Lower leg skin (tissue), 4 donors: Measurements from ENCODE around the gene BRINP1. TPM values are rescaled to one million over a fixed set of nuclear protein-coding genes. Genes with fewer than 3 reads are reported as not detected.

Experiments used
- DNase-seq, 2 donors: peaks; one replicate each; pipeline ENCODE4 v3.0.0-alpha.2; 2019; ENCODE audit warnings: low spot score in 2 of 2
- H3K4me3 ChIP-seq: fragments of 200-600 bp; sonication (generic); 2 replicates; pipeline ENCODE4 v1.5.1; 2017; ENCODE audit warnings: mild to moderate bottlenecking, low read depth; ENCODE audit not compliant: poor library complexity, severe bottlenecking
- POLR2A ChIP-seq, 2 donors: fragments of 450-650 bp; IDR thresholded peaks; one replicate each; pipeline ENCODE4 v1.6.1; 2016 to 2017; ENCODE audit warnings: antibody characterized with exemption in 2 of 2, mild to moderate bottlenecking in 1 of 2, moderate library complexity in 1 of 2
- WGBS, 2 donors: methylation state at CpG; one replicate each; pipeline ENCODE4 v1.1.5; 2018; 5-methylcytosine and 5-hydroxymethylcytosine counted together
- intact Hi-C: fragments of 100-400 bp; cut with DNase I; formaldehyde crosslinking; loops from one replicate; pipeline ENCODE4 v1.15.0; 2023; ENCODE audit warnings: low total_unique reads
- total RNA-seq, 4 donors: library from RNA; depleted of rRNA; stranded (reverse); fragments of >200 nt; gene quantifications; one replicate each; pipeline ENCODE4 v1.1.0, GENCODE V29; 2016
- TF ChIP-seq, protein P1 (sequence below), 3 donors: fragments of 450-650 bp; IDR thresholded peaks; one replicate each; pipeline ENCODE4 v1.5.1; 2016; ENCODE audit warnings: antibody characterized with exemption in 3 of 3, mild to moderate bottlenecking in 3 of 3, moderate library complexity in 2 of 3

Gene BRINP1
- total RNA-seq, 4 donors from 2014 or later, result 0.10 to 0.16 TPM; not detected in 2

DNA sequence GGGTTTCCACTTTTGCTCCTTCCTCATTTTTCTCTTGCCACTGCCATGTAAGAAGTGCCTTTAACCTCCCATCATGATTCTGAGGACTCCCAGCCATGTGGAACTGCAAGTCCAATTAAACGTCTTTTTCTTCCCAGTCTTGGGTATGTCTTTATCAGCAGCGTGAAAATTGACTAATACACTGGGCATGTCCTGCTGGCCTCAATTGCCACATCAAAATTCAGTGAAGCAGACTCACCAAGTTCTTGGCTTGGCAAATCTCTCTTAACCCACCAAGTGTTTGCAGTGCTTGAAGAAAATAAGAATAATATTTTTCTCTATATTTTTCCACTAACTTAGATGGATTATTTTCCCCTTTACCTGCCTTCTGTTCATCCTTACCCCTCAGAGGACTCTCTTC lies 212.0 kb downstream of the BRINP1 start:
- 72 to 77% methylated on average over 2 of the region's 2 CpGs for WGBS, 2 donors
- intact Hi-C loops, result no loop called here
- H3K4me3 ChIP-seq, result no peak overlapping the region
- TF ChIP-seq, protein P1, sequence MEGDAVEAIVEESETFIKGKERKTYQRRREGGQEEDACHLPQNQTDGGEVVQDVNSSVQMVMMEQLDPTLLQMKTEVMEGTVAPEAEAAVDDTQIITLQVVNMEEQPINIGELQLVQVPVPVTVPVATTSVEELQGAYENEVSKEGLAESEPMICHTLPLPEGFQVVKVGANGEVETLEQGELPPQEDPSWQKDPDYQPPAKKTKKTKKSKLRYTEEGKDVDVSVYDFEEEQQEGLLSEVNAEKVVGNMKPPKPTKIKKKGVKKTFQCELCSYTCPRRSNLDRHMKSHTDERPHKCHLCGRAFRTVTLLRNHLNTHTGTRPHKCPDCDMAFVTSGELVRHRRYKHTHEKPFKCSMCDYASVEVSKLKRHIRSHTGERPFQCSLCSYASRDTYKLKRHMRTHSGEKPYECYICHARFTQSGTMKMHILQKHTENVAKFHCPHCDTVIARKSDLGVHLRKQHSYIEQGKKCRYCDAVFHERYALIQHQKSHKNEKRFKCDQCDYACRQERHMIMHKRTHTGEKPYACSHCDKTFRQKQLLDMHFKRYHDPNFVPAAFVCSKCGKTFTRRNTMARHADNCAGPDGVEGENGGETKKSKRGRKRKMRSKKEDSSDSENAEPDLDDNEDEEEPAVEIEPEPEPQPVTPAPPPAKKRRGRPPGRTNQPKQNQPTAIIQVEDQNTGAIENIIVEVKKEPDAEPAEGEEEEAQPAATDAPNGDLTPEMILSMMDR (IDR thresholded peaks at IDR 0.05), result no peak
- no peak for TF ChIP-seq POLR2A (IDR thresholded peaks at IDR 0.05)
- DNase-seq, result no peak

DNA sequence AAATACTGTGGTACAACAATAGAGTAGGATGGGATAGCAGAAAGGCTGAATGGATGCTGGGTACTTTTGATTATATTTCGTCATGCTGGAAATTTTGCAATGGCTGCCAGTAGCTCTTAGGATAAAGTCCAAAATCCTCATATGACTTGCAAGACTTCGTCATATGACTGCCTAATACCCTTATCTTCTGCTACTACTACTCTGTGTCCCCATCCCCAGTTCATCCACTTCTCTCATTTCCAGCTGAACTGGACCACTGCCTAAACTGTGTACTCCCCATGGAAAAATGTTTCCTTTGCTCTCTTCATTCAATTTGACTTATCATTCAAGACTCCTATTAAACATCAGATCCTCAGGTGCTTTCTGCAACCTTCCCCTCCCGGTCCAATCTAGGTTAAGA lies 212.9 kb downstream of the BRINP1 start:
- intact Hi-C loops, result no loop called here
- WGBS, 2 donors, result 76 to 81% methylated on average over 3 of the region's 3 CpGs
- TF ChIP-seq, protein P1 (IDR thresholded peaks at IDR 0.05), result no peak
- no peak for TF ChIP-seq POLR2A (IDR thresholded peaks at IDR 0.05)

DNA sequence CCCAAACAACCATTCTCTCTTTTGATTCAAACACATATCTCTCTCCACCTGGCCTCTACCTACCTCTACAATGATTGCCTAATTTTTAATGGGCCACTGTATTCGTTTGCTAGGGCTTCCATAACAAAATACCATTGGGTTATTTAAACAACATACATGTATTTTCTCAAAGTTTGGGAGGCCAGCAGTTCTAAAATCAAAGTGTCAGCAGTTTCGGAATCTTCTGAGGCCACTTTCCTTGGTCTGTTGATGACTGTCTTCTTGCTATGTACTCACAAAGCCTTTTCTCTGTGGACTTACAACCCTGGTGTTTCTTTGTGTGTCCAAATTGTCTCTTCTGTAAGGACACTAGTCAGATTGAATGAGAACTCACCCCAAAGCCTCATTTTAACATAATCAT lies 214.7 kb downstream of the BRINP1 start:
- no peak overlapping the region for H3K4me3 ChIP-seq
- TF ChIP-seq POLR2A (IDR thresholded peaks at IDR 0.05), result no peak
- TF ChIP-seq, protein P1 (IDR thresholded peaks at IDR 0.05), result no peak
- WGBS, 2 donors, result 69 to 76% methylated on average over 2 of the region's 2 CpGs
- no peak for DNase-seq
- intact Hi-C loops, result no loop called here

More for the DNA sequence above, 212.9 kb downstream of the BRINP1 start:
- no peak for DNase-seq
- no peak overlapping the region for H3K4me3 ChIP-seq

DNA sequence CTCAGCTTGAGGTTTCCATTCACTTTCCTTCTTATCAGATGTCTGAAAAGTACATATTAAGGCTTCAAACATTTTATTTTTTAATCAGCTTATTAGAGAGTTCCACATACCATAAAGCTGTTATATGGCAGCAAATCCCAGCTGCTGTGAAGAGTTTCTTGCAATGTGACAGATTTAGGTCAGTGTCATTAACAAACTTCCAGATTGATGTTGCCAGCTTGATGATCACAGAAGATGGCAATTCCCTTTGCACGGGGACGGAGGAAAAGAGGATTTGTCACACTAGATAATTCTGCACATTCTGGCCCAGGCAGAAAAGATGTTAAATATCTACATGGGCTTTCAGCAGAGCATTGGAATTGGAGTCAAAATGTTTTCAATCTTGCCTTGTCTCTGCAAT lies 215.8 kb downstream of the BRINP1 start:
- TF ChIP-seq, protein P1 (IDR thresholded peaks at IDR 0.05), result no peak
- no peak for TF ChIP-seq POLR2A (IDR thresholded peaks at IDR 0.05)
- 68 to 69% methylated on average over 2 of the region's 2 CpGs for WGBS, 2 donors
- intact Hi-C loops, result no loop called here
- no peak for DNase-seq
- H3K4me3 ChIP-seq, result no peak overlapping the region

DNA sequence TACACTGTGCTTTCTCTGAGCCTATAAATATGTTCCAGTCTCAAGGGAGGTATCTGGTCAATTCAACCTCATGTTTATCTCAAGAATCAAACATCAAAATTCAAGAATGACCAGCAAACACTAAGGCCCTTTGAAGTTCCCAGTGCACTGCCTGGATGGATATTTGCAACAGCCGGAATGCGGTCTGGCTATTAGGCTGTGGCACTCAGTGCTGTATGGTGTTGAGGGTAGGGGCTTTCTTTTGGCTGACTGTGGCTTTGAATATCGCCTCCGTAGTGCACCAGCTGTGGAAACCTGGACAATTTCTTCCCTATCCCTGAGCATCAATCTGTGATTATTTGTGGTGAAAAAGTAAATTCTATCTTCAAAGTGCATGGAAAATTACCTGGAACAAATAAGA lies 220.4 kb downstream of the BRINP1 start:
- H3K4me3 ChIP-seq, result no peak overlapping the region
- TF ChIP-seq, protein P1 (IDR thresholded peaks at IDR 0.05), result no peak
- no peak for TF ChIP-seq POLR2A (IDR thresholded peaks at IDR 0.05)
- no peak for DNase-seq
- WGBS, 2 donors, result 73 to 74% methylated on average over 4 of the region's 4 CpGs
- intact Hi-C loops, result no loop called here

DNA sequence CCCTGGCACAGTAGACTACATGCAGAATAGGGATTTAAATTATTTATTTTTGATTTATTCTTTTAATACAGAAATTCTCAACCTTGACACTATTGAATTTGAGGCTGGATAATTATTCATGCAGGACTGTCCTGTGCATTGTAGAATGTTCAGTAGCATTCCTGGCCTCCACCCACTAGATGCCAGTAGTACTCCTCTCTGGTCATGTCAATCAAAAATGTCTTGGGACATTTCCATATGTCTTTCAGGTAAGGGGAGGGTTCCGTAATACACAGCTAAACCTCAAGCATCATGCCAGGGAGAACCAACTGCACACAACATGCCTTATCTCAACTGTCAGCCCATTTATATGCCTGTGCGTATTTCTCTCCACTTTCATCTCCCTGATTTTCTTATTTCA lies 231.8 kb downstream of the BRINP1 start:
- no peak overlapping the region for H3K4me3 ChIP-seq
- 86 to 88% methylated on average over 2 of the region's 2 CpGs for WGBS, 2 donors
- no peak for TF ChIP-seq POLR2A (IDR thresholded peaks at IDR 0.05)
- TF ChIP-seq, protein P1 (IDR thresholded peaks at IDR 0.05), result no peak
- DNase-seq, result no peak
- intact Hi-C loops, result no loop called here
